ENCODE results near the gene TBC1D26.
"Not testable (repeated sequence)": the region's sequence is repeated elsewhere in the genome, so short reads cannot be mapped to it uniquely, and the experiment has no call there.

Gene TBC1D26

DNA sequence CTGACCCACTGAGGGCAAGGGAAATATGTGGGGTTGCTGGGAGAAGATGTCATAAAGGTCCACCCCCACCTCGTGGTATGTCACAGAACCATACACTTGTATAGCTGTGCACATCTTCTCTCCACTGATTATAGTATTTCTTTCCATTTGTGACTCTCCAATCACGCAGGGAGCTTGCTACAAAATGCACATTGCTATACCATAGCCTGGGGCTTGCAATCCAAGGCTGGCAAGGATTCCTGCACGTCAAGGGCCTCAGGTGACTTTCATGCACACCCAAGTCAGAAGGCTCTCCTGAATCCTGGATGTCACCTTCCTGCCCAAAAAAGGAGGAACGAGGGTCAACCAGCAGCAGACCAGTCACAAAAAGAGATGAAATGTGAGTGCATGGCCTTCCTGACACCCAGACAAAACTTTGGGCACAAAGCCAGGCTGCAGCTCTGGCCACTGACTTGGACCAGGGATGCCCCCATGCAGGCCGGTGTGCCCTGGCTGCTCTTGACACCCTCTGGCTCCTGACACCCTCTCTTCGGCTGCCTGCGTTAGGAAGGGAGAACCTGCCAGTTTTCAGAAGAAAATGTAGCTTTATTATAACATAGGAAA is 12.1 kb downstream of the TBC1D26 start:
- no peak for DNase-seq

DNA sequence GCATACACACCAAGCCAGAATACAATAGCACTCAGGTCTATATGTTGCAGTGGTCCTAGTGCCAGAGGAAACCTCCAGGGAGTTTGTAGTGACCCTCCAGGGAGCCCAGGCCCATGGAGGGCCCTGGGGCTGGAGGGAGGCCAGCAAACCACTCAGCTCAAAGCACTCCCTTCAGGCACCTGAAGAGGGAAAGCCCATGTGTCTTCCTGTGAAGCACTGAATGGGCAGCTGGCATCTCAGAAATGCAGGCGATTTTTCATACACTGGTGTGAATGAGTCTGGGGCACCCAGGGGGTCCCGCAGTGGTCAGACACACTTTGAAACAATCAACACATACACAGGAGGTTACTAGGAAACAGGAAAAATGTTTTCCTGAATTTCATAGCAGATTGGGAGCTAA is 12.8 kb downstream of the TBC1D26 start:
- peak; percentile 53 for DNase-seq

DNA sequence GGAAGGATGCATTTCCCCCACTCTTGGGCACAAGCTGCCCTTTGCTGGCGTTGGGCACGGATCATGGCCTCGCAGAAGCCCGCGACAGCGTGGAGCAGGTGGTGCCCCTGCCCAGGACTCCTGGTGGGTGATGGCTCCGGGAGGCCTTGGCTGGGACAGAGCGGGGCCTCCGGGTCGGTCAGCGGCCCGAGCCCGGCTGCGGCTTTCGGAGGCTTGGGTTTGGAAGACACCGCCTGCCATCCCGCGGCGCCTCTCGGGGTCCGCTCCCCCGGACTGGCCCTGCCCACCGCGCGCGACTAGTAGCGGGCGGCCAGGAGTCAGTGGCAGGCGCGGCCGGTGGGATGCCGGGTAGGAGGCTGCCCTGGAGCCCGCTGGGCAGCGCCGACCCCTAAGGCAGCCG is 17.3 kb downstream of the TBC1D26 start:
- not testable (repeated sequence) for DNase-seq

DNA sequence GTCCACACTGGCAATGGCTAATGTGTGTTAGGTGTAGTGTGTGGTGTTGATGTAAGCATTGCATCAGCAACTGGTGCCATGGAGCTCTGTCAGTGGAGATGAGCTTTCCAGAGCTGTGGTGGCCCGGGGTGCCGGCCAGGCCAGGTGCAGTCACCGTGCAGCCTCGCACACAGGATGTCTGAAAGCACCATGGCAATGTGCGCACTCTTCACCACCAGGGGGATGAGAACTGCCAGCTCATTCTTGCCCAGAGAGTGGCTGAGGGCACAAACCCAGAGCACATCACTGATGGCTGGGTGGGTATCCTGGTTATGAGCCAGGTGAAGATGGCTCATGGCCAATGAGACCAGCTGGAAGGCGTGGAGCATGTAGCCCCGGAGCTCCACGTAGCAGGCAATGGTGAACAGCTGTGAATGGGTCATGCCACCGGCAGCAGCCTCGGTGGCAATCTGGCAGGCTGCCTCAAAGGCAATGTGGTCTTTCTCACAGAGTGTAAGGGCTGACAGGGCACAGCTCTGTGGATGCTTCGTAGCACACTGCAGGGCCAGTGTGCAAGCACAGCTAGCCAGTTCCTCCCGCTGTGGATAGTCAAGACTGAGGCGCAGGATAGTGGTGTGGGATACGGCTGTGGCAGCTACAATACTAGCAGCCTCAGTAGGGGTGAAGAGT is 36.9 kb downstream of the TBC1D26 start:
- peak; percentile 62 for DNase-seq

DNA sequence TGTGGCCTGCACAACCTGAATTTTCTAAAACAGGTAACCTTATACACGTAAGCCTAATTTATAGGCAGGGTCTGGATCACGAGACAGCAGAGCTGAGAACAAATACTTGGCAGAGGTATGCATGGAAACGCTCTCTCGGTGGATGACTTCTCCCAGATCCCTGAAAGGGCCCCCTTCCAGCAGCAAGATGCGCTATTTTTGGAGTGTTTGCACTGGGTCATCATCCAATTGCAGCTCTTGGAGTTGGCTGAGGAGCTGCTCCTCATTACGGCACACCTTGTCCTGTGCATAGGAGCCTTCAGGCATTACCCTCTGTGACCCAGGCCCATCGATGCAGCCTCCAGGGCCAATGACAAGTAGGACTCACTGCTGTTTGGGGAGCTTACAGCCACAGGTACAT is 38.6 kb downstream of the TBC1D26 start:
- DNase-seq = not testable (repeated sequence)

DNA sequence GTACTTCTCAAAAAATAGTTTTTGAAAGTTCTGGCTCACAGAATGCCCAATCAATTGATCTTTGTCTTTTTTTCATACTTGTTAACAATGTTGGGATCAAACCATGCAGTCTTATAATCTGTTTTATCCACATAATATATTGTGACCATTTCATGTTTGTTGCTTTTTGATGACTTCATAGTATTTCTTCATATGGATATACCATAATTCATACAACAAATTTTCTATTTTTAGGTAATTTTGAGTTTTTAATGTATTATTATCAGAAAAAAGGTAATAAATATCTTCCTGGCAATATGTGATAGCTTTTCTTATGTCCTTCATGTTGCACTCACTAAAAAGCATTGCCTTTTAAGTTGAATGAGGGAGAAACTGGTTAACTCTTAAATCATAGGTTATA is 44.8 kb downstream of the TBC1D26 start:
- DNase-seq = no peak

DNA sequence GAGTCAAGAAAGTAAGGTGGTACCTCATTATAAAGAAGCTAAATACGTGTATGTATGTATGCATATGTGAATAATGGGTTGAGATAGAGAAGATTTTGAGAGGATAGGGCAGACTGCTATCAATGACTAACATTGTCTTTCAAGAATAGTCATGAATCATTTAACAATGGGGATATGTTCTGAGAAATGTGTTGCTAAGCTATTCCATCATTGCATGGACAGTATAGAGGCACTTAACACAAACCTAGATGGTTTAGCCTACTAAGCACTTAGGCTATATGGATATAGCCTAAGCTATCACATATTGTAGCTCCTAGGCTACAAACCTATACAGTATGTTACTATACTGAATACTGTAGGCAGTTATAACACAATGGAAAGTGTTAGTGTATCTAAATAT is 45.2 kb downstream of the TBC1D26 start:
- DNase-seq = no peak

DNA sequence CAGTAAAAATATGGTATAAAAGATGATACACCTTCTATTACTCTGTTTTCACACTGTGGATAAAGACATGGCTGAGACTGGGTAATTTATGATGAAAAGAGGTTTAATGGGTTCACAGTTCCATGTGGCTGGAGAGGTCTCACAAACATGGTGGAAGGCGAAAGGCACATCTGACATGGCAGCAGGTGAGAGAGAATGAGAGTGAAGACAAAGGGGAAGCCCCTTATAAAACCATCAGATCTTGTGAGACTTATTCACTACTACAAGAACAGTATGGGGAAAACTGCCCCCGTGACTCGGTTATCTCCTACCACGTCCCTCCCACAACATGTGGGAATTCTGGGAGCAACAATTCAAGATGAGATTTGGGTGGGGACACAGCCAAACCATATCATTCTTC is 45.6 kb downstream of the TBC1D26 start:
- DNase-seq = no peak

DNA sequence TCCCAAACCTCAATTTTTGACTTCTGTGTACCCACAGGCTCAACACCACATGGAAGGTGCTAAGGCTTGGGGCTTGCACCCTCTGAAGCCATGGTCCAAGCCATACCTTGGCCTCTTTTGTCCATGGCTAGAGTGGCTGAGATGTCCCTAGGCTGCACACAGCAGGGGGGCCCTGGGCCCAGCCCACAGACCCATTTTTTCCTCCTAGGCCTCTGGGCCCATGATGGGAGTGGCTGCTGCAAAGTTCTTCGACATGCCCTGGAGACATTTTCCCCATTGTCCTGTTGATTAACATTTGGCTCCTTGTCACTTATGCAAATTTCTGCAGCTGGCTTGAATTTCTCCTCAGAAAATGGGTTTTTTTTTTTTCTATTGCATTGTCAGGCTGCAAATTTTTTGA is 47.0 kb downstream of the TBC1D26 start:
- DNase-seq = no peak

DNA sequence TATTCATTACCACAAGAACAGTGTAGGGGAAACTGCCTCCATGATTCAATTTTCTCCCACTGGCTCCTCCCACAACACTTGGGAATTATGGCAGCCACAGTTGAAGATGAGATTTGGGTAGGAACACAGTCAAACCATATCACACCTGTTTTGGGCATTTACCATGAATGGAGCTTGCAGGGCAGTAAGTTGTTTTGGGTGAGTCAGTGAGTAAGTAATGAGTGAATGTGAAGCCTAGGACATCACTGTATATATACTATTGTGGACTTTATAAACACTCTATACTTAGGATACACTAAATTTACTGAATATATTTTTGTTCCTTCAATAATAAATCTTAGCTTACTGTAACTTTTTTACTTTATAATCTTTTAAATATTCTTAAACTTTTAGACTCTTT is 48.1 kb downstream of the TBC1D26 start:
- DNase-seq = no peak

DNA sequence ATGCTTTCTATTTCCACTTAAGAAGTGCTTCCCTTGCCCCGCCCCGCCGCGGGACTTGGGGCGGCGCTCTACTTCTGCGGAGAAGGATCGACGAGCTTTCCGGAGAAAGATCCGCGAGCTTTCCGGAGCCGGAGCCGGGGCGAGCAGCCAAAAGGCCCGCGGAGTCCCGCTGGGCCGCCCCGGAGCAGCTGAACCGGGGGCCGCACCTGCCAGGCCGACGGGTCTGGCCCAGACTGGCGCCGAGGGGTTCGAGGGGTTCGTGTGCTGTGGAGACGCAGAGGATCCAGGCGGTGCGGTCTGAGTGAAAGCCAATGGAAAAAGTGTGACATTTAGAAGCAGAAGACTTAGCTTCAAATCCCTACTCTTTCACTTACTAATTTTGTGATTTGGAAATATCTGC is 50.8 kb downstream of the TBC1D26 start:
- DNase-seq = no peak

DNA sequence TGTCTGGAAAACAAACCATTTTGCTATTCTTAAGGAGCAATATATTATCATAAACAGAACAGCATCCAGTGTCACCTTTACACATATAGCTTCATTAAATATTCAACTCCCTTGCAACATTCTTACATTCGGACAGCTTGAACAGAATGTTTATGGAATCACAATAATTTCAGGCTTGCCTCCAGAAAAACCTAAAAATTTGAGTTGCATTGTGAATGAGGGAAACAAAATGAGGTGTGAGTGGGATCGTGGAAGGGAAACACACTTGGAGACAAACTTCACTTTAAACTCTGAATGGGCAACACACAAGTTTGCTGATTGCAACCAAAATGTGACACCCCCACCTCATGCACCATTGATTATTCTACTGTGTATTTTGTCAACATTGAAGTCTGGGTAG is 51.4 kb downstream of the TBC1D26 start:
- no peak for DNase-seq

DNA sequence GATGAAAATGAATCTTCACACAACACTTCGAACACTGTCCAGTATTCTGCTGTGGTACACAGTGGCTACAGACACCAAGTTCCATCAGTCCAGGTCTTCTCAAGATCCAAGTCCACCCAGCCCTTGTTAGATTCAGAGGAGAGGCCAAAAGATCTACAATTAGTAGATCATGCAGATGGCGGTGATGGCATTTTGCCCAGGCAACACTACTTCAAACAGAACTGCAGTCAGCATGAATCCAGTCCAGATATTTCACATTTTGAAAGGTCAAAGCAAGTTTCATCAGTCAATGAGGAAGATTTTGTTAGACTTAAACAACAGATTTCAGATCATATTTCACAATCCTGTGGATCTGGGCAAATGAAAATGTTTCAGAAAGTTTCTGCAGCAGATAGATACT is 52.3 kb downstream of the TBC1D26 start:
- DNase-seq = peak; percentile 1

DNA sequence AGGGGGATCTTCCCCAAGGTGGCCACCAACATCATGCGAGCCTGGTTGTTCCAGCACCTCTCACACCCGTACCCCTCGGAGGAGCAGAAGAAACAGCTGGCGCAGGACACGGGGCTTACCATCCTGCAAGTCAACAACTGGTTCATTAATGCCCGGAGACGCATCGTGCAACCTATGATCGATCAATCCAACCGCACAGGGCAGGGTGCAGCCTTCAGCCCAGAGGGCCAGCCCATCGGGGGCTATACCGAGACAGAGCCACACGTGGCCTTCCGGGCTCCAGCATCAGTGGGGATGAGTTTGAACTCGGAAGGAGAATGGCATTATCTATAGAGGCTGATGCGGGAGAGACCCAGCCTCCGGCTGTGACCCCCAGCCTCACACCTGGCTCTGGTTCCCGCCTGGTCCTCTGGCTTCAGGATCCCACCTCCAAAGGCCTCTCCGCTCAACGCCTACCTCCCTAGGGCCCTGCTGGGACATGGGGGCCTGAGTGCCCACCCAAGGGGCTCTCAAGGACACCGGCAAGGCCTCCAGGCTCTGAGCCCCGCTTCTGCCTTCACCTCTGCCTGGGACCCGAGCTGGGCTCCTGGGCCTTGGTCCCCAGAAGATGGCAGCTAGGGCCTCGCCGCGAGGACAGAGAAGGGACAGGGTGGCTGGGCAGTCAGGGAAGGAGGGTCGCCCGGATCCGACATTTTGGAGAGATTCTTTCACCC is 55.4 kb downstream of the TBC1D26 start:
- not testable (repeated sequence) for DNase-seq

DNA sequence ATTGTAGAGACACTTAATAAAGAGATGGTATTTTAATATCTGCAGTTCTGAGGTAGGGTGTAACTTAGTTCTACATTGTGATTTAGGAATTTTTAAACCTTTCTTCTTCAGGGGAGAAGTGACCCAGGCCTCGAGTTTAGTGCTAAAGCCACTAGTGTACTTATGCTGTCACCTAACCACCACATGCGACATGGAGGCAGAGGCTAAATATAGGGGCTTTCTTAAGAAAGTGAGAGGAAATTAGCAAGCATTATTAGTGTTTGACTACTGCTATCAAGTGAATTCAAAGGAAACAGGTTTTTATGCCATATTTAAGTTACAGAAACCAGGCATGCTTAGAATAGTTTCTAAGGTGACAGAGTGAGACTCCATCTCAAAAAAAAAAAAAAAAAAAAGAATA is 56.3 kb downstream of the TBC1D26 start:
- not testable (repeated sequence) for DNase-seq
